Right atrium auricular region (tissue), 2 donors: ENCODE data around the gene MAPK1IP1L. TPM values are rescaled to one million over a fixed set of nuclear protein-coding genes. Genes with fewer than 3 reads are reported as not detected.
A peak's percentile ranks its signal among the peaks of the same experiment; 100 is the strongest.
"Not testable (repeated sequence)": the region's sequence is repeated elsewhere in the genome, so short reads cannot be mapped to it uniquely, and the experiment has no call there.

ENCODE experiments used
- DNase-seq: peaks from one replicate; pipeline ENCODE4 v3.0.0-alpha.2; 2019; ENCODE audit warnings: low spot score
- H3K27ac ChIP-seq, 2 donors: fragments of 200-600 bp; sonication (generic); 1 replicate in 1 of 2; 2 replicates in 1 of 2; pipeline ENCODE4 v1.5.1; 2016 to 2019
- H3K27me3 ChIP-seq, 2 donors: fragments of 200-600 bp; sonication (generic); one replicate each; pipeline versions ENCODE4 v1.5.1 to v1.6.0; 2017 to 2019
- H3K36me3 ChIP-seq: fragments of 200-600 bp; sonication (generic); one replicate; pipeline ENCODE4 v1.5.1; 2016
- H3K4me1 ChIP-seq, 2 donors: fragments of 200-600 bp; sonication (generic); one replicate each; pipeline versions ENCODE4 v1.5.1 to v1.6.0; 2017 to 2019
- H3K4me3 ChIP-seq, 2 donors: fragments of 200-600 bp; sonication (generic); 1 replicate in 1 of 2; 2 replicates in 1 of 2; pipeline ENCODE4 v1.5.1; 2017 to 2019; ENCODE audit warnings: mild to moderate bottlenecking in 1 of 2, moderate library complexity in 1 of 2
- H3K9me3 ChIP-seq, 2 donors: fragments of 200-600 bp; sonication (generic); one replicate each; pipeline ENCODE4 v1.5.1; 2019
- total RNA-seq, 2 donors: library from RNA; depleted of rRNA; stranded (reverse); fragments of >200 nt; gene quantifications; one replicate each; pipeline ENCODE4 v1.1.0, GENCODE V29; 2016
- TF ChIP-seq, protein P1 (sequence below), 2 donors: fragments of 200-600 bp; sonication (generic); IDR thresholded peaks; one replicate each; pipeline ENCODE4 v1.5.1; 2019; ENCODE audit warnings: antibody characterized with exemption in 2 of 2

MAPK1IP1L gene
- total RNA-seq, 2 donors from 2014 or later = 81.2 to 111 TPM

DNA sequence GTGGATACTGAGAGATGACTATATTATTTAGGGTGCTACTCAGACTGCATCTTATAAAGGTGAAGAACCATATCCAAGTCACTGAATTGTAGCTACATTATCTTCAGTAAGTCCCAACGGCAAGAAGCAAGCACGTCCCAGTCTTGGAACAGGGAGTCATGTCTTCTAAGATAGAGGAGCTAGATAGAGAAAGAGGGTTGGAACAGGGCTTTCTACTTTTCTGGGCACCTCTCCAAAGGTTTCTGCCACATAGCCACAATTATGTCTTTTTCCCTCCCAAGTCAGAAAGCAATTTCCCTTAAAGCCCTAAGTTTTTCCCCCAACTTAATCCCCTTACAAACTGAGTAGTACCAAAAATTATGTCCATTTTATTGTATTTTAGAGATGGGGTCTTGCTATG is 22.4 kb downstream of the MAPK1IP1L start:
- Histone ChIP-seq H3K27ac (peak overlapping the region in 1 of 2 donors; percentile 37), H3K4me1 (peaks cover 0 to 28% of the 10 kb centered on the region in 2 donors), H3K9me3 (no peaks in the 10 kb centered on the region), H3K36me3 (no peaks in the 10 kb centered on the region), H3K4me3 (no peak overlapping the region), H3K27me3 (no peaks in the 10 kb centered on the region)
- TF ChIP-seq, protein P1, sequence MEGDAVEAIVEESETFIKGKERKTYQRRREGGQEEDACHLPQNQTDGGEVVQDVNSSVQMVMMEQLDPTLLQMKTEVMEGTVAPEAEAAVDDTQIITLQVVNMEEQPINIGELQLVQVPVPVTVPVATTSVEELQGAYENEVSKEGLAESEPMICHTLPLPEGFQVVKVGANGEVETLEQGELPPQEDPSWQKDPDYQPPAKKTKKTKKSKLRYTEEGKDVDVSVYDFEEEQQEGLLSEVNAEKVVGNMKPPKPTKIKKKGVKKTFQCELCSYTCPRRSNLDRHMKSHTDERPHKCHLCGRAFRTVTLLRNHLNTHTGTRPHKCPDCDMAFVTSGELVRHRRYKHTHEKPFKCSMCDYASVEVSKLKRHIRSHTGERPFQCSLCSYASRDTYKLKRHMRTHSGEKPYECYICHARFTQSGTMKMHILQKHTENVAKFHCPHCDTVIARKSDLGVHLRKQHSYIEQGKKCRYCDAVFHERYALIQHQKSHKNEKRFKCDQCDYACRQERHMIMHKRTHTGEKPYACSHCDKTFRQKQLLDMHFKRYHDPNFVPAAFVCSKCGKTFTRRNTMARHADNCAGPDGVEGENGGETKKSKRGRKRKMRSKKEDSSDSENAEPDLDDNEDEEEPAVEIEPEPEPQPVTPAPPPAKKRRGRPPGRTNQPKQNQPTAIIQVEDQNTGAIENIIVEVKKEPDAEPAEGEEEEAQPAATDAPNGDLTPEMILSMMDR (IDR thresholded peaks at IDR 0.05) = no peak
- no peak for DNase-seq

DNA sequence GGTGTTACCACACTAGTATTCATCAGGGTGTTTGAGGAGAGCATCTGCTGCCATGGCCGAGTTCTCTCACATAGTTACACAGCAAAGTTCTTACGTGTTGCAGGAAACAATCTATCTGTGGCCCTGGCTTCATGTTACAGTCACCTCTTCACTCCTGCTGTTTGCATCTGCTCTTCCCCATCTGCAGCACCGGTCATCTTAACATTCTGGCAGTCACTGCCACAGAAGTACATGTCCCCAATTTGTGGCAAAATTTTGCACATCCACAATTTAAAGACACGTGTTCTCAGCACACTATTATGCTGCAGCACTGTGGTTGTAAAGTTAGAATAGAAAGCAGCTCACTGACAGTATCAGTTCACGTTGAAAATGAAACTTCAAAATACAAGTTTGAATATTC is 23.2 kb downstream of the MAPK1IP1L start:
- no peaks in the 10 kb centered on the region for H3K9me3 ChIP-seq
- peaks cover 0 to 28% of the 10 kb centered on the region in 2 donors for H3K4me1 ChIP-seq
- TF ChIP-seq, protein P1 (IDR thresholded peaks at IDR 0.05) = no peak
- H3K27me3 ChIP-seq = no peaks in the 10 kb centered on the region
- DNase-seq = no peak
- no peak overlapping the region for H3K4me3 ChIP-seq
- no peaks in the 10 kb centered on the region for H3K36me3 ChIP-seq
- peak overlapping the region in 1 of 2 donors; percentile 37 for H3K27ac ChIP-seq

DNA sequence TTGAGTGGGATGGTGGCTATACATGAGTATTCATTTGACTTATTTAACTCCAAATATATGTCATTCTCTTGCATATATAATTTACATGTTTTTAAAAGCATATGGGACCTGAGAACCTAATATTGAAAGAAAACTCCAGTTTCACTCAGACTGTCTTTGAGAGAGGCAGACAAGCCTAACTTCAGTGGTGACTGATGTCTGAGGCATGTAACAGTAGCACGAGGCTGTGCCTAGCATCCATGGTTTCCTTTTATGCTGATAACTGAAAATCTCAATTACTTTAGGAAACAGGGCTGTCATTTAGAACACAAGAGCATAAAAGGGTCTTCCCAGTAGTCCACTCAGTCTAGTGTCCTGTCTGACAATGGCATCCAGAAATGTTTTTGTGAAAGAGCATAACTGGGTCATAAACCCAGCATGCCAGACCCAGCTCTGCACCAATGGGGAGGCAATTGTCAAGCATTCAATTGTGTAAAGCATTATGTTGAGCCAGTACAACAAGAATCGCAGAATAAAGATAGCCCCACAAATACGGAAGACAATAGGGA is 24.3 kb downstream of the MAPK1IP1L start:
- H3K4me3 ChIP-seq = no peak overlapping the region
- peaks cover 0 to 28% of the 10 kb centered on the region in 2 donors for H3K4me1 ChIP-seq
- no peak for DNase-seq
- H3K27me3 ChIP-seq = no peaks in the 10 kb centered on the region
- TF ChIP-seq, protein P1 (IDR thresholded peaks at IDR 0.05) = no peak
- no peaks in the 10 kb centered on the region for H3K9me3 ChIP-seq
- H3K27ac ChIP-seq = no peak overlapping the region
- no peaks in the 10 kb centered on the region for H3K36me3 ChIP-seq

DNA sequence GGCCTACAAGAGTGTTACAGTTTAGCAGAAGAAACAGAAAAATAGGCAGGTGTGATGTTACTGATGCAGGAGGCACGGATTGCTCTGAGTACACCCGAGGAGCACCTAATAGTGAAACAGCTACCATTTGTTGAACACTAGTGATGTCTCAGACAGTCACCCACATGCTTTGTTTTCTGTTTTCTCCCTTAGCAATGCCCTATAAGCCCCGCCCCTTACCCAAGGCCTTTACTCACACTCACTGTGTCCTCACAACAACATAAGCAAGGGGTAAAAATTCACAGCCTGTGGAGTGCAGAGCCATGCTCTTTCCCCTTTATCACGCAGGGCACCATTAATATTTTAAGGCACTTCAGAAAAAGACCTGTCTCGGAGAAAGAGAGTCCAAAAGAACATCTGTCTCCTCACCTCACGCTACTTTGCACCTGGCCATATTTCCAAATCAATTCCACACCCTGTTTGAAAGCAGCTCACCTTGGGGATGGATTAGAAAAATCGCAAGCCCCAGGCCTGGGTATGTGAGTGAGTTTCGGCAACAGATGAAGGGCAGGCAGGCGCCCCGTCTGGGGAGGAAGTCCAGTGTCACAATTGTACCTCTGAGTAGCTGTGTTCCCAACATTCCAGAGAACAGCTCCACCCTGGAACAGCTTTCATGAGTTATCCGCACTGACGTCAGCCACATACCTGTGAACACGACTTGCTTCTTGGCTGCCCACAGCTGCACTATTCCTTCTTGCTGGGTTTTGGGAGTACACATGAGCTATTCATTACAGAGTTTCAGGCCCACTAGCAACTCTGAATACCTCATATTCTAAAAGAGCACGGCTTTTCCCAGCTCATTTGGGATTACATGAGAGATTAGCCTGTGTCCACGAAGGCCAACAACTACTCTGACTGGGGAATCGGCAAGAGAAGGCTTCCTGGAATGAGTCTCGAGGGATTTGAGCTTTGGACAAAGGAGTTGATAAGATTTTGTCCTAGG is 26.0 kb downstream of the MAPK1IP1L start:
- DNase-seq = no peak
- Histone ChIP-seq H3K4me1 (peaks cover 0 to 11% of the 10 kb centered on the region in 2 donors), H3K4me3 (no peak overlapping the region), H3K36me3 (no peaks in the 10 kb centered on the region), H3K9me3 (no peaks in the 10 kb centered on the region), H3K27ac (peak overlapping the region in 1 of 2 donors; percentile 11), H3K27me3 (no peaks in the 10 kb centered on the region)
- TF ChIP-seq, protein P1 (IDR thresholded peaks at IDR 0.05) = no peak

DNA sequence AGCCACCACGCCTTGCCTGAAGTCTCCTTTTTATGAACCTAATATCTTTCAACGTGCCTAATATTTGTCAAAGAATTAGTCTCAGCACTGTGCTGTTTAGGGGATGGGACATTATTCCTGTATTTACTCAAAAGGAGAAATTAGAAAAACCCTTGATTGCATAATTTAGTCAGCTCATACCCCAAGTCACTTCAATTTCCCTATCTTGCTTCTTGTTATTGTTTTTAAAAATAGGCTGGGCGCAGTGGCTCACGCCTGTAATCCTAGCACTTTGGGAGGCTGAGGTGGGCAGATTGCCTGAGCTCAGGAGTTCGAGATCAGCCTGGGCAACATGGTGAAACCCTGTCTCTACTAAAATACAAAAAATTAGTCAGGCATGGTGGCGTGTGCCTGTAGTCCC is 28.5 kb downstream of the MAPK1IP1L start:
- not testable (repeated sequence) for H3K4me1 ChIP-seq, H3K27me3 ChIP-seq, H3K4me3 ChIP-seq, H3K27ac ChIP-seq, DNase-seq, H3K36me3 ChIP-seq, H3K9me3 ChIP-seq

DNA sequence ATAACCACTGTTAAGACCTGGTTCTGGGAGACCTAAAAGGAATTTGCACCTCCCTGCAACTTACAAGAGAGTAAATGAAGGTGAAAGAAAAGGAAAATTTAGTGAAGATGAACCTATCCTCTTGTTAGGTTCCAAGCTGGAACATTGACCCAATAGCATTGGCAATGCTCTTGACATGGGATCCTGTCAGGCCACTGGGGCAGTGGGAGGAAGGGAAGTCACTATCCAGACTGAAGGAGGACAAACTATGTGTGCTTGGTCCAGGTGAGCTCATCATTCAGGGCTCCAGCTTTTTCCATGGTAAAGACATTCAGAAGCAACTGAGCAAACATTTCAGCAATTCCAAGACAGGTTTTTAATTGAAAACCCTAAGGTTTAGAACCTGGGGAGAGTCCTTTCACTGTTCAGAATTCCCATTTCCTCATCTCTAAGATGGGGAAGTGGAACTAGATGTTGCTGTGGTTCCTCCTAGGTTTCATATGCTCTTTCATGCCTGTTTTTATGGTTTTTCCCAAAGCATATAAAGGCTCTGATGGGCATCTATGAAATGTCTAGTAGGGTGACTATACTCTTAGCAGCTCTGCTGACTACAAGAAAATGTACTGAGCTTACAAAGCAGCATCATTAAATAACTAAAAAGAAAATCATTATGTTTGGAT is 33.1 kb downstream of the MAPK1IP1L start:
- no peaks in the 10 kb centered on the region for H3K4me1 ChIP-seq
- TF ChIP-seq, protein P1 (IDR thresholded peaks at IDR 0.05) = no peak
- no peaks in the 10 kb centered on the region for H3K36me3 ChIP-seq
- H3K9me3 ChIP-seq = no peaks in the 10 kb centered on the region
- no peak overlapping the region for H3K27ac ChIP-seq
- no peak overlapping the region for H3K4me3 ChIP-seq
- H3K27me3 ChIP-seq = no peaks in the 10 kb centered on the region
- DNase-seq = no peak
